Measurements from ENCODE around the gene LRRC71. TPM values are rescaled to one million over a fixed set of nuclear protein-coding genes. Genes with fewer than 3 reads are reported as not detected.

LRRC71 gene
- total RNA-seq, 4 donors from 2014 or later = 0.40 TPM; not detected in 3

- Histone ChIP-seq H3K36me3 (peaks cover 0 to 100% of the 10 kb centered on the region in 2 donors), H3K4me1 (no peaks in the 10 kb centered on the region), H3K27me3 (no peaks in the 10 kb centered on the region), H3K4me3 (no peak overlapping the region), H3K27ac (no peak overlapping the region), H3K9me3 (no peaks in the 10 kb centered on the region)
- WGBS, 2 donors (ENCODE audit: low coverage in 1 of 2) = 17% methylated on average over 1 of the region's 4 CpGs; no CpG with 5 or more reads in 1 of the 2 donors
- TF ChIP-seq POLR2A (IDR thresholded peaks at IDR 0.05) (no peak), POLR2AphosphoS5 (IDR thresholded peaks at IDR 0.05) (no peak), EP300 (IDR thresholded peaks at IDR 0.05) (no peak)
- TF ChIP-seq, protein P1, sequence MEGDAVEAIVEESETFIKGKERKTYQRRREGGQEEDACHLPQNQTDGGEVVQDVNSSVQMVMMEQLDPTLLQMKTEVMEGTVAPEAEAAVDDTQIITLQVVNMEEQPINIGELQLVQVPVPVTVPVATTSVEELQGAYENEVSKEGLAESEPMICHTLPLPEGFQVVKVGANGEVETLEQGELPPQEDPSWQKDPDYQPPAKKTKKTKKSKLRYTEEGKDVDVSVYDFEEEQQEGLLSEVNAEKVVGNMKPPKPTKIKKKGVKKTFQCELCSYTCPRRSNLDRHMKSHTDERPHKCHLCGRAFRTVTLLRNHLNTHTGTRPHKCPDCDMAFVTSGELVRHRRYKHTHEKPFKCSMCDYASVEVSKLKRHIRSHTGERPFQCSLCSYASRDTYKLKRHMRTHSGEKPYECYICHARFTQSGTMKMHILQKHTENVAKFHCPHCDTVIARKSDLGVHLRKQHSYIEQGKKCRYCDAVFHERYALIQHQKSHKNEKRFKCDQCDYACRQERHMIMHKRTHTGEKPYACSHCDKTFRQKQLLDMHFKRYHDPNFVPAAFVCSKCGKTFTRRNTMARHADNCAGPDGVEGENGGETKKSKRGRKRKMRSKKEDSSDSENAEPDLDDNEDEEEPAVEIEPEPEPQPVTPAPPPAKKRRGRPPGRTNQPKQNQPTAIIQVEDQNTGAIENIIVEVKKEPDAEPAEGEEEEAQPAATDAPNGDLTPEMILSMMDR (IDR thresholded peaks at IDR 0.05) = no peak
- no peak for ATAC-seq
Observed at GRCh38 chr1:156948708-156949107, 28.3 kb downstream of the LRRC71 start.

DNA sequence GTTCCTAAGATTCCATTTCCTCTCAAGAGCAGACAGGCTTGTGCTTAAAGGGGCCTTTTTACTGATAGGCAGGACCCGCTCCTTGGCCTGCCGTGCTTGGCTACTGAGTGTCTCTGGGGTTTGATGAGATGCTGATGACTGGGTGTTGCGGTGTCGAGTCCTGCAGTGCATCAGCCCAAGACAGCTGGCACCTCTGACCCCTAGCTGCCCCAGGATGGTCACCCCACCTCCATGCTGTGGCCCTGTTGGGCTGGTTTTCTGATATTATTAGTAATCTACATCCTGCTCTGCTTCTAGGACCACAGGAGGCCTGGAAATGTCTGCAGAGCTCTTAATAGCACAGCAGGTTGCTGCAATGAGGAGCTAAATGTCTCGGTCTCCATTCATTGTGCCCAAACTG lies 28.7 kb downstream of the LRRC71 start:
- WGBS, 2 donors (ENCODE audit: low coverage in 1 of 2) = 67 to 100% methylated on average over 1 of the region's 5 CpGs
- Histone ChIP-seq H3K4me3 (no peak overlapping the region), H3K27ac (no peak overlapping the region), H3K36me3 (peaks cover 0 to 100% of the 10 kb centered on the region in 2 donors), H3K27me3 (no peaks in the 10 kb centered on the region), H3K4me1 (no peaks in the 10 kb centered on the region), H3K9me3 (no peaks in the 10 kb centered on the region)
- no peak for ATAC-seq
- TF ChIP-seq POLR2A (IDR thresholded peaks at IDR 0.05) = no peak

DNA sequence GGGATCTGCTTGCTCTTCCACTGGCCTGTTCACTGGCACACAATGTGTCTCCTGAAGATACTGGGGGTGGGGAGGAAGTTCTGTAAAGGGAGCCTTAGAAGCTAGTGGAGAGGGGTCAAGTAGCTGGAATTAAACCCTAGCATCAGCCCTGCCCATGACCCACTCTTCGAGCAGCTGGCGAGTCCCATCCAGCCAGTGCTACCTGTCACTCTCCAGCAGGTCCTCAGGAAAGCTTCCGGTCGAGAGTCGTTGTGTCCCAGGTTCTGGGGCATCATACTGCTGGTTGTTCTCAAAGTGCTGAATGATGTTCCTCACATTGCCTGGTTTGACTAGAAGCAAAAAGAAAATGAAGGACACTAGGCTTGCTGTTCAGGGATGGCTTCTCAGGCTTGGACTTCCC lies 30.9 kb downstream of the LRRC71 start:
- Histone ChIP-seq H3K4me3 (no peak overlapping the region), H3K4me1 (no peaks in the 10 kb centered on the region), H3K27me3 (no peaks in the 10 kb centered on the region), H3K36me3 (peaks cover 0 to 100% of the 10 kb centered on the region in 2 donors), H3K27ac (no peak overlapping the region), H3K9me3 (no peaks in the 10 kb centered on the region)
- 100% methylated on average over 1 of the region's 5 CpGs; no CpG with 5 or more reads in 1 of the 2 donors for WGBS, 2 donors (ENCODE audit: low coverage in 1 of 2)
- TF ChIP-seq EP300 (IDR thresholded peaks at IDR 0.05) (no peak), POLR2A (IDR thresholded peaks at IDR 0.05) (no peak), POLR2AphosphoS5 (IDR thresholded peaks at IDR 0.05) (no peak)
- TF ChIP-seq, protein P1 (IDR thresholded peaks at IDR 0.05) = no peak
- ATAC-seq = no peak

GRCh38 chr1:156953571-156953970 lies 33.1 kb downstream of the LRRC71 start:
- Histone ChIP-seq H3K4me3 (no peak overlapping the region), H3K27me3 (no peaks in the 10 kb centered on the region), H3K36me3 (peaks cover 0 to 100% of the 10 kb centered on the region in 2 donors), H3K4me1 (no peaks in the 10 kb centered on the region), H3K9me3 (no peaks in the 10 kb centered on the region), H3K27ac (no peak overlapping the region)
- no peak for ATAC-seq
- 38 to 84% methylated on average over 2 of the region's 2 CpGs for WGBS, 2 donors (ENCODE audit: low coverage in 1 of 2)
- TF ChIP-seq, protein P1 (IDR thresholded peaks at IDR 0.05) = no peak
- TF ChIP-seq POLR2A (IDR thresholded peaks at IDR 0.05) = no peak

GRCh38 chr1:156956333-156956732 lies 35.9 kb downstream of the LRRC71 start:
- H3K36me3 ChIP-seq = peaks cover 0 to 100% of the 10 kb centered on the region in 2 donors
- H3K4me1 ChIP-seq = no peaks in the 10 kb centered on the region
- no peak overlapping the region for H3K4me3 ChIP-seq
- WGBS, 2 donors (ENCODE audit: low coverage in 1 of 2) = 88% methylated on average over 4 of the region's 10 CpGs; no CpG with 5 or more reads in 1 of the 2 donors
- H3K9me3 ChIP-seq = no peaks in the 10 kb centered on the region
- no peaks in the 10 kb centered on the region for H3K27me3 ChIP-seq
- TF ChIP-seq POLR2A (IDR thresholded peaks at IDR 0.05) (no peak), EP300 (IDR thresholded peaks at IDR 0.05) (no peak), POLR2AphosphoS5 (IDR thresholded peaks at IDR 0.05) (no peak)
- TF ChIP-seq, protein P1 (IDR thresholded peaks at IDR 0.05) = no peak
- ATAC-seq = no peak
- H3K27ac ChIP-seq = no peak overlapping the region
